CD4-positive, alpha-beta T cell treated with Interleukin-6 for 4 hours (primary cell): ENCODE measurements around the gene FTO.

Source experiments
- DNase-seq: peaks from one replicate; pipeline ENCODE4 v3.0.0-alpha.2; 2020; ENCODE audit warnings: mixed read lengths

The FTO gene

DNA sequence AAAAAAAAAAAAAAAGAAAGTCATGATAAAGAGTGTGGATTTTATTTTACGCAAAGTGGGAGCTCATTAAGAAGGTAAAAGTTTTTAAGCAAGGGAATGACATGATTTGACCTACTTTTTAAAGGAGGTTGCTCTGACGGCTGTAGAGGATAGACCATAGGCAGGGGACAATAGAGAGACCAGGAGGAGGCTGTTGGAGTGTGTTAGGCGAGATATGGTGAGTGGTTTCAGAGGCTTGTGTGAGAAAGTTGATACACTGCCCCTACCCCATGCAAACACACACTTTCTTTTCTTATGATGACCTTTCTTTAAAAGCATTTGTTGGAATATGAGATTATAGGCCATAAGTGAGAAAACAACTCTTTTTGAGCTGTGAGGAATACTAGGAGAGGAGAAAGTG is 82.0 kb downstream of the FTO start:
- DNase-seq = no peak

DNA sequence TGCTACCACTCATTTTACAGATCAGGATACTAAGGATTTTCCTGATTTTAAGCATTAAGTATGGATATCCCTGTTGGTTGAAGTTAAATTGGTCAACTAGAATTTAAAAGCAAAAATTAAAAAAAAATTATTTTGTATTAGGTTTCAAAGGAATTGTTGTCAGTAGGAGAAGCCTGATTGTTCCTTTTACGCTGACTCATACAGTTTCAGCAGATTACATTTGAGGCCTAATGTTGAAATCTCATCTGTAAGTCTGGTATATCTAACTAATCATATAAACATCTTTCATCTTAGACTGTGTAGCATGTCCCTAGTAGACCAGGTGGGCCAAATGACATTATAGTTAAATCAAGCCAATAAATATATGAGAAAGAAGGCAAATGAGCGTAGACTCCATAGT is 83.5 kb downstream of the FTO start:
- no peak for DNase-seq

- DNase-seq = no peak
These were observed 85.2 kb downstream of the FTO start for GRCh38 chr16:53789137-53789536.

DNA sequence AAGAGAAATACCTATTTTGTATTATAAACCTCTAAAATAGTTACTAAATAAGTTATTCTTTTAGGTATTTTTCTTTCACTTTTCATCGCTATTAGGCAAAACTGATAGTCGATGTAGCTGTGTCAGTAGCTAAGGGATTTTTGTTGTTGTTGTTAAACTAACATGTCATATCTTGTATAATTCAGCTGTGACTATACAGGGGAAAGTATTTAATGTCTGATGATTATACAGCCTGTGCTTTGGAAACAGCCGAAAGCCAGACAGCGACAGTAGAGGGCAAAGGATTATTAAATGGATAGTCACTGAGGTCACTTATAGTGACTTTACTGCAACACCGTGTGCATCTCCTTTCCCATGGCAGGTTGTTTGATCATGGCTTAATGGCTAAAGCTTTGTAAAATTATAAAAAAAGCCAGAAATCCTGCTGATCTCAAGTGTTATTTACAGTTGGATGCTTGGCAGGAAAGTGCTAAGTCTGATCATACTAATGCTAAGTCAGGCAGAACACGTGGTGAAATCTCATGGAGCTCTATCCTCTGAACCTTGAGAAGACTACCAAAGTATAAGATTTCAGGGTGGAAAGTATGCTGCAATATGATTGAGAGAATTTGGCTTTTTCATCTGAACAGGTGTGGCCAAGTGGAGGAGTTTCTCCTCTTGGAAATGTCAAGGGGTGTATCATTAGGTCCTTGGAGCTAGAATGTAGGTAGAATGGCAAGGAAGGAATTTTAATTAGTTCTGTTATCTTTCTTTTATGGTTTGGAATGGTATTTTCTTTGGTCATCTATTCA is 88.4 kb downstream of the FTO start:
- no peak for DNase-seq

DNA sequence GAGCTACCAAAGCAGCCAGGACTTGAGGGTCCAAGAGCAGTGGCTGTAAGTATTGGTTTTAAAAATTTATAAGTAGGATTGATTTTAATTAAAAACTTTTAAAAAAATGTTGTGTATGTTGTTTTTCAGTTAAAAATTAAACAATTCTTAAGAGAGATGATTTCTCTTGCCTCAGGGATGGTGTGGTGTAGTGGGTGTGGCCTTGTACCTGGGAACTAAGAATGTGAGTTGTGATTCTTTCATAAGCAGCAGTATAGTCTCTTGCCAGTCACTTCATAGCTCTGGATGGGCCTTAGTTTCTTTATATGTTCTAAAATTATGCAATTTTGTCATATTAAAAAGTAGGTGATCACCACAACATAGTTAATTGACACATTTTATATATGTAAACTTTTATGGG is 99.5 kb downstream of the FTO start:
- DNase-seq = no peak

DNA sequence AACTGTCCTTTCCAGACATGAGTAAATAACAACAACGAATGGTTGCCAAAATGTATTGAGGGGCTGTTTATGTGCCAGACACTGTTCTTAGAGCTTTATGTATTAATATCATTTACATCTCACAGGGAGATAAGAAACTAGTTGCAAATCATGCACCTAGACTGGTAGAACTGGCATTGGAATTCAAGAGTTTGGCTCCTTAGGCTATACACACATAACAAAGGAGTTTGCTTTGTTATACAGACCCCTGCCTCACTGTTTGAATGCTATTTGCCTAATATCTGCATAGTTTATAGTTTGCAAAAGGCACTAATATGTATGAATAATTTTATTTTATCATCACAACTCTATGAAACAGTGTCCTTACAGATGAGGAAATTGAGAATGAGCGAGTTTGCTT is 100.0 kb downstream of the FTO start:
- no peak for DNase-seq

DNA sequence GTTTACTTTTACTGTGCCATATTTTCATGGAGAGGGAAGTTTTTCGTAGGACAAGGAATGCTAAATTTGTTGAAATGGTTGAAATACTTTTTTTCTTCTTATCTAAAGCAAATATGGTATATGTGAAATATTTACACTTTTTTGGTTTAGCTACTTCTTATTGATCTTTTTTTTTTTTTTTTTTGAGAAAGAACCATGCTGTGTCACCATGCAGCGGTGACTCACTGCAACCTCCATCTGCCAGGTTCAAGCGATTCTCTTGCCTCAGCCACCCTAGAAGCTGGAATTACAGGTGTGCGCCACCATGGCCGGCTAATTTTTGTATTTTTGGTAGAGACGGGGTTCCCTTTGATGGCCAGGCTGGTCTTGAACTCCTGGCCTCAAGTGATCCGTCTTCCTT is 100.5 kb downstream of the FTO start:
- DNase-seq = no peak

DNA sequence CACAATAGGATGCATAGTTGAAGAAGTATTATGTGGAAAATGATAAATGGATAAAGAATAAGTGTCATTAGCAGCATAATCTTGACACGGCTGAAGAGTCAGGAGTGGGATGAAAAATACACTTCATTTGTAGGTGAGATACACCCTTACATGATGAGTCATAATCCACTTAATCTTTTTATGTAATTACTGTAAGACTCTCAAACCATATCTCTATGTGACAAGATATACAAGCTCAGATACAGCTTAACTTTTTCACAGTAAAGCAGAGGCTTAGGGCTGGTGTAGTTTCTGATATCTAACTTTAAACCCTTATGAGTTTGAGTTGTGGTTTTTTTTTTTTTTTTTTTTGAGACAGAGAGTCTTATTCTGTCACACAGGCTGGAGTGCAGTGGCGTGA is 101.2 kb downstream of the FTO start:
- DNase-seq = no peak

- DNase-seq = no peak
These were observed 101.8 kb downstream of the FTO start for GRCh38 chr16:53805752-53806151.

GRCh38 chr16:53809088-53809932 is 105.4 kb downstream of the FTO start:
- DNase-seq = no peak

DNA sequence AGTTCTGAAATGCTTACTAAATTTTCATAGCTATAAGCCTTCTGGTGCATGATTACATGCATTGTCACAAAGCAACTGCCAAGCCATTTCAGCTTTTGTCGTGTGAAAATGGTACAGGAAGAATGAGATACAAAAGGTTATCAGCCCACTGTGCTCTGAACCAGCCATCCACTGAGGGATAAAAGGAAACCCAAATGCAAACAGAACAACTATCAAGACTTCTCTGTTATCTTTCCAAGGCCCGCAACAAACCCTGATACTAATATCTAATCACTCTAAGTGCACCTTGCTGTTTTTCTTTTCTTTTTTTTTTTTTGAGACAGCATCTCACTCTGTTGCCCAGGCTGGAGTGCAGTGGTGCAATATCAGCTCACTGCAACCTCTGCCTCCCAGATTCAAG is 109.0 kb downstream of the FTO start:
- no peak for DNase-seq

DNA sequence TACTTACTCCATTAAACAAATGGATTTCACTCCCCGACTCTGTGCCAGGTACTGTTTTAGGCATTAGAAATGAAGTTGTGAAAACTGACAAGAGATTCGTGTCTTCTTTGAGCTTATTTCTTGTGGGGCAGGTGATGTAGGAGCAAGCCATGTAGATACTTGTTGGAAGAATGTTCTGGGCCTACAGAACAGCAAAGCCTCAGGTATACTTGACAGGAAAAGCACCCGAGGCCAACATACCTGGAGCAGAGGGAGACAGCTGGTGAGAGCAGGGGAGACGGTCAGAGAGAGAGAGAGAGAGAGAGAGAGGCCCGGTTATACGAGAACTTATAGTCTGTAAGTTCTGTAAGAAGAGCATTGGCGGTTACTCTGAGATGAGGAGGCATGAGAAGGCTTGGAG is 110.8 kb downstream of the FTO start:
- DNase-seq = no peak

DNA sequence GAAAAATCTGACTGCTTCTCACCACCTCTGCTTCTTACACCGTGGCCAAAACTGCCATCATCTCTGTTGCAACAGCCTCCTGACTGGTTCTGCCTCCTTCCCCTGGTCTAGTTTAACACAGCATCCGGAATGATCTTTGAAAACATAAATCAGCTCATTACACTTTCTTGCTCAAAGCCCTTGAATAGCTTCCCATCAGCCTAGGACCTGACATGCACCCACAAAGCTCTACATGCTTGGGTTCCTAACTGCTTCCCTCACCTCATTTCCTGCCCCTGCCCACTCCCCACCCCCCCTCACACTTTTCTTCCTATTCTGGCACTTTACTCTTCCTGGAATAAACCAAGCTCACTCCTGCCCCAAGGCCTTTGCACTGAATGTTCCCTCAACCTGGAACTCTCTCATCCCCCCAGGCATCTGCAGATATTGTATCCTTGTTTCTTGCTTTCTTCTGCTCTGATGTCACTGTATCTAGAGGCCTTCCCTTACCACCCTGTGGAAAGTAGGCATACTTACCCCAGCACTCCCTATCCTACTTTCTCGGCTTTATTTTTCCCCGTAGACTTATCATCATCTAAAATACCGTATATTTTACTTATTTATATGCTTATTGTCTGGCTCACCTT is 112.4 kb downstream of the FTO start:
- no peak for DNase-seq

- no peak for DNase-seq
These were observed 113.3 kb downstream of the FTO start for GRCh38 chr16:53817117-53817755.

- no peak for DNase-seq
These were observed 114.0 kb downstream of the FTO start for GRCh38 chr16:53817812-53818550.

- DNase-seq = no peak
These were observed 117.5 kb downstream of the FTO start for GRCh38 chr16:53821487-53821886.

DNA sequence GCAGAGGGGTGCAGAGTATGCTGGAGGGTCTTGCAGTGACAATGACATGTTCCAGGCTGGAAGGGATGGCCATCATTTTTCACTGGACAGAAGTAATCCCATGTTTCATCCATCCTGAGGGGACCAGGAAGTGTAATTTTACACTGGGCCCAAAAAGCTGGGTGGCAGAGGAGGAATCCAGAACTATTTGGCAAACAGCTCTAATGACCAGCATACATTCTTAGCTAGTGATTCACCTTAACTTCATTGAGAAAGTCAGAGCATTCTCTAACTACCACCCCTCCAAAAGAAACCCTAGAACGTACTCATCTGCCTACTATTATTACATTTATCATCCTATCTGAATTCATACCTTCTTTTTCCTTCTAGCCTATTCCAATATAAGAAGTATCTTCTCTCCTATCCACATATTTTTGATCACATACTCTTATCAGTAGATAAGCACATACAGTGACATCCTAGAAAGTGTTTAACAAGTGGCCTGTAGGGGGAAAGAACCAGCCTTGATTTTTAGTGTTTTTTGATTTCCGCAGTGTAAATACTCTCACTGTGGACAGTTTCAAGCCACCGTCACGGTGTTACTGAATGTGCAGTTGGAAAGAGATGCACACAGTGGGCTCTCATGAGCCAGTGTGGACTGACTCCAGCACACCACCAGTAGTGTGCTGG is 118.1 kb downstream of the FTO start:
- DNase-seq = no peak

- DNase-seq = peak; percentile 14
These were observed 119.1 kb downstream of the FTO start for GRCh38 chr16:53822936-53823529.

GRCh38 chr16:53826658-53827057 is 122.7 kb downstream of the FTO start:
- DNase-seq = no peak

GRCh38 chr16:53827741-53828140 is 123.8 kb downstream of the FTO start:
- no peak for DNase-seq

DNA sequence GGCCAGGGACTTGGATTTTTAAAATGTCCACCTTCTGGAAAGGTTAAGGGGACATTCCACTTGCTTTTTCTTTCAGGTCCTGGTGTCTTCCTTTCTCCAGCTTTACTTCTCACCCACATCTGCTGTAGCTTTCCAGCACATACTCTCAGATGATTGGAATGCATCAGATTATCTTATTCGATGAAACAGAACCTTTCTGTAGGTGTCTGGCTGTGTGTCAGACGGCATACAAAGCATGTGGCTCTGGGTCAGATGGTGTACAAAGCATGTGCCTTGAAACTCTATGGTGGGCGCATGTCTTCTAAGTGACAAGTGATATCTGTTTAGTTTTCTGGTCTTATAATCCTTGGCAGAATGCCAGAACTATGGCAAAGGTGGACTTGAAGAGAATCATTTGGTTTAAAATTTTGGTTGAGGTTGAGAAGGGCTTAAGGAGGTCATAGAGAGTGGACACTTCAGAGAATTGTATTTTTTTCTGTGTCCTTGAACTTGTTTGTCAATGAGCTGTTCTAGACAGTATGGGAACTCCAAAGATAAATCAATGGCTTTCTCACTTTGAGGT is 125.3 kb downstream of the FTO start:
- no peak for DNase-seq
